H1 (cell line): Measurements from ENCODE around the gene KRTAP10-5. TPM values are rescaled to one million over a fixed set of nuclear protein-coding genes. Genes with fewer than 3 reads are reported as not detected.
A peak's percentile ranks its signal among the peaks of the same experiment; 100 is the strongest.

Source experiments
- ASH2L ChIP-seq: fragments of 200-600, 300-600 bp; sonication (generic); IDR thresholded peaks from one replicate; pipeline ENCODE4 v1.7.1; 2017; ENCODE audit warnings: low read length
- BCL11A ChIP-seq, 2 experiments: IDR thresholded peaks; one replicate each; pipeline ENCODE4 v1.6.1; 2011; ENCODE audit warnings: low read depth in 2 of 2, low read length in 2 of 2, mild to moderate bottlenecking in 2 of 2
- CTCF ChIP-seq, 3 experiments: IDR thresholded peaks; 1 replicate in 2 of 3; 2 replicates in 1 of 3; pipeline versions ENCODE4 v1.5.1 to v1.6.1; 2011; ENCODE audit warnings: low read length in 3 of 3, mild to moderate bottlenecking in 3 of 3, inconsistent platforms in 2 of 3, low read depth in 1 of 3, moderate library complexity in 1 of 3; ENCODE audit not compliant: insufficient read depth in 1 of 3; ENCODE audit errors: control extremely low read depth in 1 of 3
- EGR1 ChIP-seq: IDR thresholded peaks from 2 replicates; pipeline ENCODE4 v1.6.1; 2011; ENCODE audit warnings: low read depth, low read length, borderline replicate concordance
- GTF2F1 ChIP-seq: IDR thresholded peaks from 2 replicates; pipeline ENCODE4 v1.6.1; 2012; ENCODE audit warnings: low read depth, low read length, improper control_type of control experiment, borderline replicate concordance
- HDAC2 ChIP-seq, 2 experiments: fragments of 300-600 bp in 1 of 2; sonication (generic) in 1 of 2; IDR thresholded peaks; 2 replicates each; pipeline ENCODE4 v1.6.1; 2011 to 2012; ENCODE audit warnings: low read depth in 2 of 2, low read length in 2 of 2, mild to moderate bottlenecking in 2 of 2, moderate library complexity in 2 of 2, borderline replicate concordance in 1 of 2, inconsistent platforms in 1 of 2
- KDM1A ChIP-seq: fragments of 200-600, 300-600 bp; sonication (generic); IDR thresholded peaks from 2 replicates; pipeline ENCODE4 v1.7.1; 2016; ENCODE audit warnings: mild to moderate bottlenecking, low read length, borderline replicate concordance
- KDM5A ChIP-seq: fragments of 200-600 bp; IDR thresholded peaks from 2 replicates; pipeline ENCODE4 v1.7.1; 2012; ENCODE audit warnings: mild to moderate bottlenecking, low read length, inconsistent platforms, mixed read lengths
- MAFK ChIP-seq: IDR thresholded peaks from 2 replicates; pipeline ENCODE4 v1.6.1; 2012; ENCODE audit warnings: low read depth, mild to moderate bottlenecking, improper control_type of control experiment, low read length
- NANOG ChIP-seq: IDR thresholded peaks from 2 replicates; pipeline ENCODE4 v1.6.1; 2011; ENCODE audit warnings: low read length, low read depth, mild to moderate bottlenecking, inconsistent platforms; ENCODE audit not compliant: insufficient read depth, poor library complexity, severe bottlenecking
- POLR2AphosphoS5 ChIP-seq: IDR thresholded peaks from 2 replicates; pipeline ENCODE4 v1.6.1; 2011; ENCODE audit warnings: low read depth, low read length
- RBBP5 ChIP-seq: IDR thresholded peaks from 2 replicates; pipeline ENCODE4 v1.7.1; 2012; ENCODE audit warnings: low read depth, mild to moderate bottlenecking, inconsistent platforms, low read length, moderate library complexity, borderline replicate concordance
- RFX5 ChIP-seq: IDR thresholded peaks from 2 replicates; pipeline ENCODE4 v1.6.1; 2011; ENCODE audit warnings: low read depth, low read length, improper control_type of control experiment, borderline replicate concordance
- RXRA ChIP-seq: IDR thresholded peaks from 2 replicates; pipeline ENCODE4 v1.6.1; 2011; ENCODE audit warnings: low read depth, mild to moderate bottlenecking, low read length, moderate library complexity; ENCODE audit not compliant: insufficient read depth
- SAP30 ChIP-seq: fragments of 300-600 bp; sonication (generic); IDR thresholded peaks from 2 replicates; pipeline ENCODE4 v1.7.1; 2012; ENCODE audit warnings: low read length, moderate library complexity, mild to moderate bottlenecking, inconsistent platforms; ENCODE audit not compliant: insufficient read depth, insufficient replicate concordance
- SIN3A ChIP-seq, 2 experiments: IDR thresholded peaks in 1 of 2; conservative IDR thresholded peaks in 1 of 2; 2 replicates each; pipeline ENCODE4 v1.6.1; 2011 to 2012; ENCODE audit warnings: low read length in 2 of 2, improper control_type of control experiment in 1 of 2, low read depth in 1 of 2, mild to moderate bottlenecking in 1 of 2
- SP4 ChIP-seq: IDR thresholded peaks from 2 replicates; pipeline ENCODE4 v1.6.1; 2012; ENCODE audit warnings: low read length, inconsistent platforms
- SRF ChIP-seq: IDR thresholded peaks from 2 replicates; pipeline ENCODE4 v1.6.1; 2011; ENCODE audit warnings: mild to moderate bottlenecking, low read depth, low read length, moderate library complexity
- SUZ12 ChIP-seq: fragments of 200-600 bp; sonication (generic); IDR thresholded peaks from 2 replicates; pipeline ENCODE4 v1.6.1; 2012; ENCODE audit warnings: mild to moderate bottlenecking, inconsistent platforms, low read length, moderate library complexity, mixed read lengths
- TAF1 ChIP-seq: IDR thresholded peaks from 2 replicates; pipeline ENCODE4 v1.6.1; 2011; ENCODE audit warnings: mild to moderate bottlenecking, low read depth, low read length
- TBP ChIP-seq: IDR thresholded peaks from 2 replicates; pipeline ENCODE4 v1.6.1; 2011; ENCODE audit warnings: low read depth, low read length, improper control_type of control experiment
- TCF12 ChIP-seq: IDR thresholded peaks from 2 replicates; pipeline ENCODE4 v1.6.1; 2011; ENCODE audit warnings: low read depth, mild to moderate bottlenecking, low read length
- TEAD4 ChIP-seq: IDR thresholded peaks from 2 replicates; pipeline ENCODE4 v1.6.1; 2012; ENCODE audit warnings: low read depth, low read length, inconsistent platforms, mixed read lengths
- ZNF274 ChIP-seq: IDR thresholded peaks from 2 replicates; pipeline ENCODE4 v1.7.0; 2012; ENCODE audit warnings: low read length, borderline replicate concordance; ENCODE audit errors: extremely low read depth
- polyA plus RNA-seq, 7 experiments: library from polyadenylated mRNA; depleted of rRNA in 3 of 7; stranded (reverse) in 5 of 7; unstranded in 2 of 7; fragments of >200 nt in 5 of 7; fragments of 200-250 nt in 2 of 7; gene quantifications; 1 replicate in 5 of 7; 2 replicates in 1 of 7; 4 replicates in 1 of 7; pipeline versions ENCODE4 v1.2.1 to v1.2.3, GENCODE V29; 2011 to 2013; ENCODE audit warnings: missing spikeins in 2 of 7, mixed read lengths in 2 of 7
- total RNA-seq: library from RNA; stranded (reverse); fragmentation: NEBNext Ultra II Directional; extraction: Animal tissue kit (Norgen Biotek cat#: 25700); gene quantifications from 2 replicates; pipeline ENCODE4 v1.2.1, GENCODE V29; 2021

The KRTAP10-5 gene
- total and polyA plus RNA-seq, 2 of the 8 experiments (the other 6 are each of a cell fraction or from before 2014, with no cell fraction given): 0.09 TPM; not detected in 1

- TF ChIP-seq RXRA (no peak), TAF1 (no peak), SUZ12 (no peak), ZNF274 (no peak), POLR2AphosphoS5 (no peak), TBP (no peak), EGR1 (no peak), SP4 (no peak), HDAC2 (IDR thresholded peaks at IDR 0.05; ENCODE audit: borderline replicate concordance in 1 of 2, low read depth in 2 of 2, low read length in 2 of 2) (no peak), GTF2F1 (no peak), KDM5A (no peak), RBBP5 (no peak), SIN3A (conservative IDR thresholded peaks at IDR 0.05 in 1 of 2, IDR thresholded peaks at IDR 0.05 in 1 of 2; ENCODE audit: low read depth in 1 of 2, low read length in 2 of 2) (no peak), ASH2L (no peak), TCF12 (no peak), SRF (peak; percentile 88), RFX5 (no peak), BCL11A (IDR thresholded peaks at IDR 0.05; ENCODE audit: low read depth in 2 of 2, low read length in 2 of 2) (no peak), KDM1A (no peak), CTCF (IDR thresholded peaks at IDR 0.05; ENCODE audit: control extremely low read depth in 1 of 3, insufficient read depth in 1 of 3, low read depth in 1 of 3, low read length in 3 of 3) (no peak), MAFK (no peak), NANOG (no peak), SAP30 (no peak), TEAD4 (0 out of 2 replicates have a peak, but pooled peaks have one; percentile 35)
These were observed 31.5 kb downstream of the KRTAP10-5 start (continued) for GRCh38 chr21:44548922-44549321.
